Endodermal cell (in vitro differentiated cells): Measurements from ENCODE around the gene TSTD1. TPM values are rescaled to one million over a fixed set of nuclear protein-coding genes. Genes with fewer than 3 reads are reported as not detected.
A peak's percentile ranks its signal among the peaks of the same experiment; 100 is the strongest.

Experiments used
- DNase-seq: peaks from one replicate; pipeline ENCODE4 v3.0.0-alpha.2; 2017
- H3K27ac ChIP-seq: 2 replicates; pipeline ENCODE4 v1.5.1; 2013; ENCODE audit warnings: mild to moderate bottlenecking, low read depth, low read length, moderate library complexity
- H3K27me3 ChIP-seq: 2 replicates; pipeline ENCODE4 v1.6.1; 2013; ENCODE audit warnings: mild to moderate bottlenecking, low read length, moderate library complexity; ENCODE audit not compliant: insufficient read depth, control insufficient read depth, poor library complexity, severe bottlenecking
- H3K36me3 ChIP-seq: 2 replicates; pipeline ENCODE4 v1.7.0; 2013; ENCODE audit warnings: mild to moderate bottlenecking, low read length, moderate library complexity; ENCODE audit not compliant: control insufficient read depth, insufficient read depth
- H3K4me1 ChIP-seq: one replicate; pipeline ENCODE4 v1.7.0; 2013; ENCODE audit warnings: low read length; ENCODE audit not compliant: control insufficient read depth, insufficient read depth
- H3K4me3 ChIP-seq: 2 replicates; pipeline ENCODE4 v1.5.1; 2013; ENCODE audit warnings: mild to moderate bottlenecking, low read length, moderate library complexity
- H3K9ac ChIP-seq: 2 replicates; pipeline ENCODE4 v1.6.1; 2013; ENCODE audit warnings: mild to moderate bottlenecking, low read length, moderate library complexity; ENCODE audit not compliant: poor library complexity, severe bottlenecking; ENCODE audit errors: extremely low read depth
- H3K9me3 ChIP-seq: 2 replicates; pipeline ENCODE4 v1.6.1; 2013; ENCODE audit warnings: mild to moderate bottlenecking, low read length, moderate library complexity; ENCODE audit not compliant: control insufficient read depth
- H3K27ac Mint-ChIP-seq: 2 replicates; pipeline ENCODE4 v1.8.0; 2020; ENCODE audit warnings: mixed read lengths
- H3K27me3 Mint-ChIP-seq: 2 replicates; pipeline ENCODE4 v1.8.0; 2021; ENCODE audit warnings: mild to moderate bottlenecking, mixed read lengths; ENCODE audit not compliant: insufficient read depth
- H3K36me3 Mint-ChIP-seq: 2 replicates; pipeline ENCODE4 v1.8.0; 2020; ENCODE audit warnings: low read depth, mixed read lengths
- H3K4me1 Mint-ChIP-seq: 2 replicates; pipeline ENCODE4 v1.8.0; 2020; ENCODE audit warnings: mixed read lengths
- H3K4me3 Mint-ChIP-seq: 2 replicates; pipeline ENCODE4 v1.8.0; 2020; ENCODE audit warnings: mild to moderate bottlenecking, moderate library complexity, mixed read lengths
- H3K9me3 Mint-ChIP-seq: 2 replicates; pipeline ENCODE4 v1.8.0; 2020; ENCODE audit warnings: mild to moderate bottlenecking, mixed read lengths
- CTCF ChIP-seq: fragments of 200-600 bp; sonication (generic); conservative IDR thresholded peaks from 2 replicates; pipeline ENCODE4 v1.5.0; 2021; ENCODE audit warnings: antibody characterized with exemption, mild to moderate bottlenecking
- WGBS, 2 experiments: methylation state at CpG; one replicate each; pipeline versions ENCODE4 v1.1.5 to v1.1.7; 2013; ENCODE audit warnings: missing lambda C conversion rate in 2 of 2, mixed read lengths in 1 of 2; ENCODE audit not compliant: insufficient coverage in 1 of 2, insufficient read length in 1 of 2; 5-methylcytosine and 5-hydroxymethylcytosine counted together
- total RNA-seq, 2 donors: library from RNA; stranded (reverse); fragmentation: NEBNext Ultra II Directional in 1 of 2; extraction: Animal tissue kit (Norgen Biotek cat#: 25700) in 1 of 2; gene quantifications; 2 replicates in 1 of 2; 3 replicates in 1 of 2; pipeline ENCODE4 v1.2.1, GENCODE V29; 2021

TSTD1 gene
- total RNA-seq, 2 donors from 2014 or later: 59.1 to 76.4 TPM

GRCh38 chr1:161039546-161039945 lies 782 bp upstream of the TSTD1 start:
- Mint-ChIP-seq H3K27ac (no peak overlapping the region), H3K4me1 (peaks cover 17% of the 10 kb centered on the region), H3K4me3 (peak overlapping the region; percentile 87), H3K36me3 (peaks cover 42% of the 10 kb centered on the region), H3K27me3 (no peaks in the 10 kb centered on the region), H3K9me3 (no peaks in the 10 kb centered on the region)
- no peak for TF ChIP-seq CTCF
- Histone ChIP-seq H3K4me3 (no peak overlapping the region), H3K9ac (no peak overlapping the region), H3K9me3 (no peaks in the 10 kb centered on the region), H3K36me3 (peaks cover 40% of the 10 kb centered on the region), H3K27ac (no peak overlapping the region), H3K27me3 (no peaks in the 10 kb centered on the region), H3K4me1 (peaks cover 6% of the 10 kb centered on the region)
- no peak for DNase-seq
- 93 to 100% methylated on average over 2 to 5 of the region's 5 CpGs for WGBS, 2 experiments

GRCh38 chr1:161039154-161039545 lies 386 bp upstream of the TSTD1 start:
- no peaks in the 10 kb centered on the region for H3K27me3 Mint-ChIP-seq
- Histone ChIP-seq H3K27me3 (no peaks in the 10 kb centered on the region), H3K9ac (no peak overlapping the region), H3K9me3 (no peaks in the 10 kb centered on the region), H3K4me1 (peaks cover 6% of the 10 kb centered on the region), H3K27ac (no peak overlapping the region), H3K36me3 (peaks cover 40% of the 10 kb centered on the region), H3K4me3 (peak overlapping the region; percentile 91)
- DNase-seq: no peak
- H3K9me3 Mint-ChIP-seq: no peaks in the 10 kb centered on the region
- peak overlapping the region; percentile 87 for H3K4me3 Mint-ChIP-seq
- peaks cover 42% of the 10 kb centered on the region for H3K36me3 Mint-ChIP-seq
- H3K27ac Mint-ChIP-seq: peak overlapping the region; percentile 88
- no peak for TF ChIP-seq CTCF
- 5% methylated on average over 2 of the region's 3 CpGs; no CpG with 5 or more reads in 1 of the 2 experiments for WGBS, 2 experiments
- H3K4me1 Mint-ChIP-seq: peaks cover 13% of the 10 kb centered on the region

- H3K27ac Mint-ChIP-seq: peak overlapping the region; percentile 88
- H3K4me1 Mint-ChIP-seq: peaks cover 10% of the 10 kb centered on the region
- peak overlapping the region; percentile 91 for H3K4me3 ChIP-seq
- peak overlapping the region; percentile 87 for H3K4me3 Mint-ChIP-seq
- peaks cover 35% of the 10 kb centered on the region for H3K36me3 ChIP-seq
- 39 to 51% methylated on average over 17 to 20 of the region's 21 CpGs for WGBS, 2 experiments
- H3K4me1 ChIP-seq: peaks cover 6% of the 10 kb centered on the region
- H3K36me3 Mint-ChIP-seq: peaks cover 37% of the 10 kb centered on the region
- H3K9ac ChIP-seq: peak overlapping the region; percentile 59
- H3K9me3 ChIP-seq: no peaks in the 10 kb centered on the region
- H3K27me3 ChIP-seq: no peaks in the 10 kb centered on the region
- no peaks in the 10 kb centered on the region for H3K27me3 Mint-ChIP-seq
- peak; percentile 77 for DNase-seq
- no peak overlapping the region for H3K27ac ChIP-seq
- TF ChIP-seq CTCF: no peak
- H3K9me3 Mint-ChIP-seq: no peaks in the 10 kb centered on the region
Measured at GRCh38 chr1:161037661-161038522, 872 bp downstream of the TSTD1 start.
